PC-9 (cell line): ENCODE measurements around the gene TMEM179.

ENCODE experiments used
- EZH2 ChIP-seq: fragments of 200-600 bp; sonication (generic); IDR thresholded peaks from 2 replicates; pipeline ENCODE4 v1.8.0; 2017; ENCODE audit warnings: antibody characterized with exemption, low read depth
- TF ChIP-seq, protein P1 (sequence below): fragments of 200-600 bp; sonication (generic); conservative IDR thresholded peaks from 2 replicates; pipeline ENCODE4 v1.6.1; 2017; ENCODE audit warnings: mixed run types, antibody characterized with exemption, mild to moderate bottlenecking, moderate library complexity

- TF ChIP-seq, protein P1, sequence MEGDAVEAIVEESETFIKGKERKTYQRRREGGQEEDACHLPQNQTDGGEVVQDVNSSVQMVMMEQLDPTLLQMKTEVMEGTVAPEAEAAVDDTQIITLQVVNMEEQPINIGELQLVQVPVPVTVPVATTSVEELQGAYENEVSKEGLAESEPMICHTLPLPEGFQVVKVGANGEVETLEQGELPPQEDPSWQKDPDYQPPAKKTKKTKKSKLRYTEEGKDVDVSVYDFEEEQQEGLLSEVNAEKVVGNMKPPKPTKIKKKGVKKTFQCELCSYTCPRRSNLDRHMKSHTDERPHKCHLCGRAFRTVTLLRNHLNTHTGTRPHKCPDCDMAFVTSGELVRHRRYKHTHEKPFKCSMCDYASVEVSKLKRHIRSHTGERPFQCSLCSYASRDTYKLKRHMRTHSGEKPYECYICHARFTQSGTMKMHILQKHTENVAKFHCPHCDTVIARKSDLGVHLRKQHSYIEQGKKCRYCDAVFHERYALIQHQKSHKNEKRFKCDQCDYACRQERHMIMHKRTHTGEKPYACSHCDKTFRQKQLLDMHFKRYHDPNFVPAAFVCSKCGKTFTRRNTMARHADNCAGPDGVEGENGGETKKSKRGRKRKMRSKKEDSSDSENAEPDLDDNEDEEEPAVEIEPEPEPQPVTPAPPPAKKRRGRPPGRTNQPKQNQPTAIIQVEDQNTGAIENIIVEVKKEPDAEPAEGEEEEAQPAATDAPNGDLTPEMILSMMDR, result no peak
- no peak for TF ChIP-seq EZH2
Observed at GRCh38 chr14:104554608-104555429, 49.8 kb downstream of the TMEM179 start.
